Measurements from ENCODE around the gene TMEM167B.

GRCh38 chr1:109111386-109112055 is 21.0 kb downstream of the TMEM167B start:
- TF ChIP-seq CTCF (conservative IDR thresholded peaks at IDR 0.05) (no peak), EZH2 (IDR thresholded peaks at IDR 0.05; ENCODE audit: low read depth) (no peak)

Measured in PC-9 (cell line).